Cardiac muscle cell (in vitro differentiated cells and primary cell): ENCODE measurements around the gene PSMD11. TPM values are rescaled to one million over a fixed set of nuclear protein-coding genes. Genes with fewer than 3 reads are reported as not detected.

ENCODE experiments used
- DNase-seq, 2 donors: peaks; one replicate each; pipeline versions ENCODE4 v3.0.0 to v3.0.0-alpha.2; 2010 to 2017; ENCODE audit warnings: low read depth in 1 of 2, low spot score in 1 of 2
- H3K27ac ChIP-seq: fragments of 200-600 bp; sonication (generic); 2 replicates; pipeline ENCODE4 v1.5.1; 2016
- H3K27me3 ChIP-seq: fragments of 200-600 bp; sonication (generic); 2 replicates; pipeline ENCODE4 v1.6.0; 2016; ENCODE audit warnings: control low read depth
- H3K36me3 ChIP-seq: fragments of 200-600 bp; sonication (generic); 2 replicates; pipeline ENCODE4 v1.5.1; 2016; ENCODE audit warnings: control low read depth
- H3K4me1 ChIP-seq: fragments of 200-600 bp; sonication (generic); 2 replicates; pipeline ENCODE4 v1.8.1; 2017; ENCODE audit warnings: low read depth, mild to moderate bottlenecking, mixed run types
- H3K4me3 ChIP-seq: fragments of 200-600 bp; sonication (generic); 2 replicates; pipeline ENCODE4 v1.5.1; 2016; ENCODE audit warnings: mild to moderate bottlenecking
- H3K9me3 ChIP-seq: fragments of 200-600 bp; sonication (generic); 2 replicates; pipeline ENCODE4 v1.5.1; 2017; ENCODE audit warnings: low read depth, mild to moderate bottlenecking, control low read depth
- CTCF ChIP-seq: IDR thresholded peaks from 2 replicates; pipeline ENCODE4 v1.5.1; 2012; ENCODE audit warnings: low read depth, mild to moderate bottlenecking, low read length
- polyA plus RNA-seq: library from polyadenylated mRNA; unstranded; fragments of >200 nt; fragmentation: Nextera tagmentation; extraction: Ambion mirVana; gene quantifications from 2 replicates; pipeline ENCODE4 v1.2.1, GENCODE V29; 2016
- total RNA-seq: library from RNA; depleted of rRNA; stranded (reverse); fragments of >200 nt; gene quantifications from 2 replicates; pipeline ENCODE4 v1.2.3, GENCODE V29; 2016

Gene PSMD11
- total and polyA plus RNA-seq, 2 experiments from 2014 or later, result 28.7 to 143 TPM

- H3K4me1 ChIP-seq, result peaks cover 27% of the 10 kb centered on the region
- H3K9me3 ChIP-seq, result no peaks in the 10 kb centered on the region
- no peak overlapping the region for H3K4me3 ChIP-seq
- H3K36me3 ChIP-seq, result no peaks in the 10 kb centered on the region
- no peak for TF ChIP-seq CTCF
- H3K27ac ChIP-seq, result peak overlapping the region; percentile 81
- peak; percentile 37 to 62 for DNase-seq
- H3K27me3 ChIP-seq, result no peaks in the 10 kb centered on the region
Observed at GRCh38 chr17:32495359-32496231, 51.3 kb downstream of the PSMD11 start.

GRCh38 chr17:32496395-32497073 lies 52.2 kb downstream of the PSMD11 start:
- Histone ChIP-seq H3K27me3 (no peaks in the 10 kb centered on the region), H3K36me3 (no peaks in the 10 kb centered on the region), H3K9me3 (no peaks in the 10 kb centered on the region), H3K27ac (peak overlapping the region; percentile 81), H3K4me3 (no peak overlapping the region), H3K4me1 (peaks cover 27% of the 10 kb centered on the region)
- no peak for TF ChIP-seq CTCF
- peak; percentile 31 to 57 for DNase-seq

- no peak for DNase-seq
- no peaks in the 10 kb centered on the region for H3K27me3 ChIP-seq
- H3K9me3 ChIP-seq, result no peaks in the 10 kb centered on the region
- H3K27ac ChIP-seq, result no peak overlapping the region
- TF ChIP-seq CTCF, result peak; percentile 7
- no peak overlapping the region for H3K4me3 ChIP-seq
- H3K4me1 ChIP-seq, result peaks cover 27% of the 10 kb centered on the region
- H3K36me3 ChIP-seq, result no peaks in the 10 kb centered on the region
Observed at GRCh38 chr17:32497431-32498205, 53.3 kb downstream of the PSMD11 start.

GRCh38 chr17:32498391-32498790 lies 54.1 kb downstream of the PSMD11 start:
- Histone ChIP-seq H3K27ac (no peak overlapping the region), H3K36me3 (no peaks in the 10 kb centered on the region), H3K9me3 (no peaks in the 10 kb centered on the region), H3K4me3 (no peak overlapping the region), H3K4me1 (peaks cover 27% of the 10 kb centered on the region), H3K27me3 (no peaks in the 10 kb centered on the region)
- TF ChIP-seq CTCF, result no peak
- DNase-seq, result no peak

GRCh38 chr17:32502013-32502412 lies 57.7 kb downstream of the PSMD11 start:
- Histone ChIP-seq H3K4me1 (peaks cover 12% of the 10 kb centered on the region), H3K27me3 (no peaks in the 10 kb centered on the region), H3K4me3 (no peak overlapping the region), H3K36me3 (no peaks in the 10 kb centered on the region), H3K9me3 (no peaks in the 10 kb centered on the region), H3K27ac (no peak overlapping the region)
- no peak for TF ChIP-seq CTCF
- no peak for DNase-seq
